ENCODE data around the gene TARS1. TPM values are rescaled to one million over a fixed set of nuclear protein-coding genes. Genes with fewer than 3 reads are reported as not detected.
A peak's percentile ranks its signal among the peaks of the same experiment; 100 is the strongest.
"Not testable (repeated sequence)": the region's sequence is repeated elsewhere in the genome, so short reads cannot be mapped to it uniquely, and the experiment has no call there.

TARS1 gene
- polyA plus RNA-seq, 1 donor from 2014 or later = 88.7 TPM

GRCh38 chr5:33433303-33434240 lies 7.2 kb upstream of the TARS1 start:
- Histone ChIP-seq H2AFZ (ENCODE audit: low read depth, low read length) (no peak overlapping the region), H3K36me3 (ENCODE audit: insufficient read depth, low read length) (no peaks in the 10 kb centered on the region), H3F3A (ENCODE audit: insufficient read depth, low read length, poor library complexity, severe bottlenecking) (no peaks in the 10 kb centered on the region), H3K79me2 (replicated peaks; ENCODE audit: insufficient read depth, low read length) (no peaks in the 10 kb centered on the region), H3K9me3 (ENCODE audit: low read length) (no peaks in the 10 kb centered on the region), H3K9ac (ENCODE audit: low read length) (no peak overlapping the region), H4K20me1 (ENCODE audit: insufficient read depth) (no peaks in the 10 kb centered on the region), H3K4me2 (ENCODE audit: low read length) (no peak overlapping the region), H3K4me3 (ENCODE audit: low read length) (no peak overlapping the region), H3K27me3 (ENCODE audit: insufficient read depth, low read depth, low read length) (no peaks in the 10 kb centered on the region), H3K27ac (ENCODE audit: low read length) (no peak overlapping the region), H3K9me2 (ENCODE audit: insufficient read depth, low read length) (no peaks in the 10 kb centered on the region)
- TF ChIP-seq, protein P1, sequence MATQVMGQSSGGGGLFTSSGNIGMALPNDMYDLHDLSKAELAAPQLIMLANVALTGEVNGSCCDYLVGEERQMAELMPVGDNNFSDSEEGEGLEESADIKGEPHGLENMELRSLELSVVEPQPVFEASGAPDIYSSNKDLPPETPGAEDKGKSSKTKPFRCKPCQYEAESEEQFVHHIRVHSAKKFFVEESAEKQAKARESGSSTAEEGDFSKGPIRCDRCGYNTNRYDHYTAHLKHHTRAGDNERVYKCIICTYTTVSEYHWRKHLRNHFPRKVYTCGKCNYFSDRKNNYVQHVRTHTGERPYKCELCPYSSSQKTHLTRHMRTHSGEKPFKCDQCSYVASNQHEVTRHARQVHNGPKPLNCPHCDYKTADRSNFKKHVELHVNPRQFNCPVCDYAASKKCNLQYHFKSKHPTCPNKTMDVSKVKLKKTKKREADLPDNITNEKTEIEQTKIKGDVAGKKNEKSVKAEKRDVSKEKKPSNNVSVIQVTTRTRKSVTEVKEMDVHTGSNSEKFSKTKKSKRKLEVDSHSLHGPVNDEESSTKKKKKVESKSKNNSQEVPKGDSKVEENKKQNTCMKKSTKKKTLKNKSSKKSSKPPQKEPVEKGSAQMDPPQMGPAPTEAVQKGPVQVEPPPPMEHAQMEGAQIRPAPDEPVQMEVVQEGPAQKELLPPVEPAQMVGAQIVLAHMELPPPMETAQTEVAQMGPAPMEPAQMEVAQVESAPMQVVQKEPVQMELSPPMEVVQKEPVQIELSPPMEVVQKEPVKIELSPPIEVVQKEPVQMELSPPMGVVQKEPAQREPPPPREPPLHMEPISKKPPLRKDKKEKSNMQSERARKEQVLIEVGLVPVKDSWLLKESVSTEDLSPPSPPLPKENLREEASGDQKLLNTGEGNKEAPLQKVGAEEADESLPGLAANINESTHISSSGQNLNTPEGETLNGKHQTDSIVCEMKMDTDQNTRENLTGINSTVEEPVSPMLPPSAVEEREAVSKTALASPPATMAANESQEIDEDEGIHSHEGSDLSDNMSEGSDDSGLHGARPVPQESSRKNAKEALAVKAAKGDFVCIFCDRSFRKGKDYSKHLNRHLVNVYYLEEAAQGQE (IDR thresholded peaks at IDR 0.05; ENCODE audit: borderline replicate concordance) = no peak
- TF ChIP-seq EP300 (conservative IDR thresholded peaks at IDR 0.05; ENCODE audit: poor library complexity, severe bottlenecking) (no peak), SMC3 (conservative IDR thresholded peaks at IDR 0.05; ENCODE audit: poor library complexity) (no peak), MXI1 (conservative IDR thresholded peaks at IDR 0.05; ENCODE audit: poor library complexity, severe bottlenecking) (no peak), RAD21 (conservative IDR thresholded peaks at IDR 0.05) (no peak), EZH2 (IDR thresholded peaks at IDR 0.05; ENCODE audit: borderline replicate concordance, insufficient read depth, low read length, poor library complexity, severe bottlenecking) (no peak), TAF1 (IDR thresholded peaks at IDR 0.05; ENCODE audit: low read depth) (no peak), POLR2AphosphoS5 (IDR thresholded peaks at IDR 0.05) (no peak)
- TF ChIP-seq, protein P2, sequence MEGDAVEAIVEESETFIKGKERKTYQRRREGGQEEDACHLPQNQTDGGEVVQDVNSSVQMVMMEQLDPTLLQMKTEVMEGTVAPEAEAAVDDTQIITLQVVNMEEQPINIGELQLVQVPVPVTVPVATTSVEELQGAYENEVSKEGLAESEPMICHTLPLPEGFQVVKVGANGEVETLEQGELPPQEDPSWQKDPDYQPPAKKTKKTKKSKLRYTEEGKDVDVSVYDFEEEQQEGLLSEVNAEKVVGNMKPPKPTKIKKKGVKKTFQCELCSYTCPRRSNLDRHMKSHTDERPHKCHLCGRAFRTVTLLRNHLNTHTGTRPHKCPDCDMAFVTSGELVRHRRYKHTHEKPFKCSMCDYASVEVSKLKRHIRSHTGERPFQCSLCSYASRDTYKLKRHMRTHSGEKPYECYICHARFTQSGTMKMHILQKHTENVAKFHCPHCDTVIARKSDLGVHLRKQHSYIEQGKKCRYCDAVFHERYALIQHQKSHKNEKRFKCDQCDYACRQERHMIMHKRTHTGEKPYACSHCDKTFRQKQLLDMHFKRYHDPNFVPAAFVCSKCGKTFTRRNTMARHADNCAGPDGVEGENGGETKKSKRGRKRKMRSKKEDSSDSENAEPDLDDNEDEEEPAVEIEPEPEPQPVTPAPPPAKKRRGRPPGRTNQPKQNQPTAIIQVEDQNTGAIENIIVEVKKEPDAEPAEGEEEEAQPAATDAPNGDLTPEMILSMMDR (IDR thresholded peaks at IDR 0.05; ENCODE audit: poor library complexity, severe bottlenecking) = no peak

DNA sequence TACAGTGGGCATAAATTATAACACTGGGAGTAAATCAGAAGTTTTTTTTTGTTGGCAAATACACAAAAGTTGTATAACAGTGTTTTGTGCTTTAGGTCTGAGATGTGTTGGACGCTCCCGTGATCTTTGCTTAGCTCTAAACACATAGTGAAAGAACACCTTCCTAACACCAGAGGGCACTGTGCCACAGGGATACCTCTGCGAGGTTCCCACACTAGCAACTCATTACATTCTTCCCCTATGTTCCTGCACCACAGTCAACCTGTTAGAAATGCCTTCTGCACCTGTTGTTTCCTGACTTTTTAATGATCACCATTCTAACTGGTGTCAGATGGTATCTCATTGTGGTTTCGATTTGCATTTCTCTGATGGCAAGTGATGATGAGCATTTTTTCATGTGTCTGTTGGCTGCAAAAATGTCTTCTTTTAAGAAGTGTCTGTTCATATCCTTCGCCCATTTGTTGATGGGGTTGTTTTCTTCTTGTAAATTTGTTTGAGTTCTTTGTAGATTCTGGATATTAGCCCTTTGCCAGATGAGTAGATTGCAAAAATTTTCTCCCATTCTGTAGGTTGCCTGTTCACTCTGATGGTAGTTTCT lies 4.8 kb upstream of the TARS1 start:
- H3K36me3 ChIP-seq (ENCODE audit: insufficient read depth, low read length) = not testable (repeated sequence)

More for the DNA sequence above, 4.8 kb upstream of the TARS1 start:
- not testable (repeated sequence) for H3K27ac ChIP-seq (ENCODE audit: low read length); H3K9me3 ChIP-seq (ENCODE audit: low read length); H4K20me1 ChIP-seq (ENCODE audit: insufficient read depth); H3K9me2 ChIP-seq (ENCODE audit: insufficient read depth, low read length); H3K9ac ChIP-seq (ENCODE audit: low read length); H2AFZ ChIP-seq (ENCODE audit: low read depth, low read length); H3F3A ChIP-seq (ENCODE audit: insufficient read depth, low read length, poor library complexity, severe bottlenecking); H3K4me3 ChIP-seq (ENCODE audit: low read length); H3K4me2 ChIP-seq (ENCODE audit: low read length); H3K27me3 ChIP-seq (ENCODE audit: insufficient read depth, low read depth, low read length); H3K79me2 ChIP-seq (replicated peaks; ENCODE audit: insufficient read depth, low read length)
- peak; percentile 85 for TF ChIP-seq RAD21 (conservative IDR thresholded peaks at IDR 0.05)
- TF ChIP-seq, protein P2 (IDR thresholded peaks at IDR 0.05; ENCODE audit: poor library complexity, severe bottlenecking) = peak; percentile 80
- TF ChIP-seq SMC3 (conservative IDR thresholded peaks at IDR 0.05; ENCODE audit: poor library complexity) = peak; percentile 89

Data from neural cell (in vitro differentiated cells).